ENCODE data around the gene IER5.

IER5 gene

DNA sequence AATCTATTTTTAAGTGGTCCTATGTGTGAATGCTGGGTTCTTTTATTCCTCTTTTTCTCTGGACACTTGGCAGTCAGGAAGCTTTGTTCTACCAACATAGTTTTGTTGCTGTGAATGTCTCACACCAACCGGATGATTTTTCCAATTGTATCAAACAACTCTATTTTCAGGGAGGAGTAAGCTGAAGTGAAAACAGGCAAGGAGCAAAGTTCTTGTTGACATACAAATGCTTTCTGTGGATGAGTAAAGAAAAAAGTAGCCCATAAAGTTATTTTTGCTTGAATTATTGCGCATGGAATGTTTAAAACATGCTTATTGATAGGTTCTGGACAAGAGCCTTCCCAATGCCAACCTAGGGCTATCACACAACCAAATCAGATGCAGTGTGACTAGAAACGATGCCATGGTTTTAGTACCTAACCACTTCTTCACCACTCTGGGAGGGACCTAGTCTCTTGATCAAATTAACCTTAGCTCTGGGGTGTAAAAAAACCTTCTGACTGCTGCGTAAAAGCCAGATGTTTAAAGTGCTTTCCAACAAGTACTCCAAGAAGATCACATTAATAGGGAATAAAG is 4.5 kb downstream of the IER5 start:
- H3K4me1 Mint-ChIP-seq: peaks cover 52% of the 10 kb centered on the region
- H3K36me3 Mint-ChIP-seq (ENCODE audit: insufficient read depth): peaks cover 37% of the 10 kb centered on the region
- H3K27ac Mint-ChIP-seq (ENCODE audit: low read depth): peak overlapping the region; percentile 73
- DNase-seq (ENCODE audit: low spot score in 2 of 2) (no peak), ATAC-seq (replicated peaks; ENCODE audit: extremely low read depth, poor library complexity, severe bottlenecking) (no peak)
- H3K4me3 Mint-ChIP-seq: peak overlapping the region; percentile 12
- no peaks in the 10 kb centered on the region for H3K9me3 Mint-ChIP-seq
- H3K27me3 Mint-ChIP-seq: no peaks in the 10 kb centered on the region

DNA sequence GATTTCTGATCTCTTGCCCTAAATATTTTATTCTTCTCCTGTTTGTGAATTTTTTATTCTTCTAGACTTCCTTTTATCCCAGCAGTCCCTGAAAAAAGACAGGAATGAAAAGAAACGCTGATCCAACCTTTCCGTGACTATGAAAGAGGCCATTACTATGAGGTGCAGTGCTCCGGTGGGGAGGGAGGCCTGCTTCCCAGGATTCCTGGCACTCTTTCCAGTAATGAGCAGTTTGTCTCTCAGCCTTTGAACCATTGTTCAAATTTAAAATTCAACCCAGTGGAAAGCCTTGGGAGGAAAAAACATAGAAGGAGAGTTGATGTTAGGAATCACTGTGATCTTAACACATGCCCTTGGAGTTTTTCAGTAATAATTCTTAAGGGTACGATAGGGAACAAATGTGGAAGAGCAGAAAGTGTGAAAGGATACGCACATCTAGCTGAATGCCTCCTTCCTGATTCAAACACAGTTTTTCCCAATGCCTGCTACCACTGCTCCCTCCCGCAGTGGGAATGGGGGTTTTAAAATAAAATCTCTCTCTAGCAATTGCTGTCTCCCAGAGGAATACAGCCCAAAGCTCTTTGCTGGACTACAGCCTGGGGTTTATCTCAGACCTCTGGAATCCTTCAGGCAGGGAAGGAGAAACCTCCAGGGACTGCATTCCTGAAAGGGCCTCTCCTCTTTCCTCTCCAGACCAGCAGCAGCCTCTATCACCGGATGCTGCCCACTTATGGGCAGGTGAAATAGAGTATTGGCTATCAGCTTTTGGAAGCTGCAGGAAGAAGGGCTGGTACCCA is 6.1 kb downstream of the IER5 start:
- no peak overlapping the region for H3K27ac Mint-ChIP-seq (ENCODE audit: low read depth)
- no peak for ATAC-seq (replicated peaks; ENCODE audit: extremely low read depth, poor library complexity, severe bottlenecking)
- H3K27me3 Mint-ChIP-seq: no peaks in the 10 kb centered on the region
- H3K36me3 Mint-ChIP-seq (ENCODE audit: insufficient read depth): peaks cover 28% of the 10 kb centered on the region
- H3K4me1 Mint-ChIP-seq: peaks cover 44% of the 10 kb centered on the region
- H3K9me3 Mint-ChIP-seq: no peaks in the 10 kb centered on the region
- H3K4me3 Mint-ChIP-seq: no peak overlapping the region
- no peak for DNase-seq (ENCODE audit: low spot score in 2 of 2)

DNA sequence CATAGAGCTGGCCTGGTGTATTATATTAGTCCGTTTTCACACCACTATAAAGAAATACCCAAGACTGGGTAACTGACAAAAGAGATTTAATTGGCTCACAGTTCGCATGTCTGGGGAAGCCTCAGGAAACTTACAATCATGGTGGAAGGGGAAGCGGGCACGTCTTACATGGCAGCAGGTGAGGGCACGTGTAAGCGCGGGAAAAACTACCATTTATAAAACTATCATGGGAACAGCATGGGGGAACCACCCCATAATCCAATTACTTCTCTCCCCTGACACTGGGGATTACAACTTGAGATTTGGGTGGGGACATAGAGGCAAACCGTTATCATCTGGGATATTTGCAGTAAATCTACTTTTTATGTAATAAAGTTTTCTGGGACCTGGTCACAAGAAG is 6.8 kb downstream of the IER5 start:
- peaks cover 22% of the 10 kb centered on the region for H3K36me3 Mint-ChIP-seq (ENCODE audit: insufficient read depth)
- no peak overlapping the region for H3K4me3 Mint-ChIP-seq
- no peak for DNase-seq (ENCODE audit: low spot score in 2 of 2)
- H3K4me1 Mint-ChIP-seq: peaks cover 43% of the 10 kb centered on the region
- ATAC-seq (replicated peaks; ENCODE audit: extremely low read depth, poor library complexity, severe bottlenecking): no peak
- H3K27me3 Mint-ChIP-seq: no peaks in the 10 kb centered on the region
- no peaks in the 10 kb centered on the region for H3K9me3 Mint-ChIP-seq
- H3K27ac Mint-ChIP-seq (ENCODE audit: low read depth): no peak overlapping the region

DNA sequence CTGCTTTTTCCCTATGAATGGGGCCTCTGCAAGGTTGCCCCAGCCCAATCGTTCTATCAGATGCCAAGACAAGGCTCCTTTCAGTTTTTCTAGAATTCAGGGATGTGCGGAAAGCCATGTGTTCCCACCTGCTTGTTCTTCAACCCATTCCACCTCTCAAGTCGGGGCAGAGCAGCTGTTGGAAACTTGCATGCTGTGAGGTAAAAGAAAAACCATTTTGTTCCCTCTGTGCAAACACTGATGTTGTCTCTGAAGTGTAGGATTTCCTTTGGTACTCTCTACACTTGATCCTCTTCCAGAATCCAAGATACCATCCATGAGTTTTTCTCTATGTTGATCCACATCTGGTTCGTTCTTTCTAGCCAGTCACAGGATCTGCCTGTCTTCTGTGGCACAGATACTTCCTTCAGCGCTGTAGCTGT is 7.3 kb downstream of the IER5 start:
- Mint-ChIP-seq H3K4me1 (peaks cover 45% of the 10 kb centered on the region), H3K9me3 (no peaks in the 10 kb centered on the region), H3K27ac (ENCODE audit: low read depth) (no peak overlapping the region), H3K36me3 (ENCODE audit: insufficient read depth) (peaks cover 17% of the 10 kb centered on the region), H3K27me3 (no peaks in the 10 kb centered on the region), H3K4me3 (no peak overlapping the region)
- ATAC-seq (replicated peaks; ENCODE audit: extremely low read depth, poor library complexity, severe bottlenecking) (no peak), DNase-seq (ENCODE audit: low spot score in 2 of 2) (no peak)

DNA sequence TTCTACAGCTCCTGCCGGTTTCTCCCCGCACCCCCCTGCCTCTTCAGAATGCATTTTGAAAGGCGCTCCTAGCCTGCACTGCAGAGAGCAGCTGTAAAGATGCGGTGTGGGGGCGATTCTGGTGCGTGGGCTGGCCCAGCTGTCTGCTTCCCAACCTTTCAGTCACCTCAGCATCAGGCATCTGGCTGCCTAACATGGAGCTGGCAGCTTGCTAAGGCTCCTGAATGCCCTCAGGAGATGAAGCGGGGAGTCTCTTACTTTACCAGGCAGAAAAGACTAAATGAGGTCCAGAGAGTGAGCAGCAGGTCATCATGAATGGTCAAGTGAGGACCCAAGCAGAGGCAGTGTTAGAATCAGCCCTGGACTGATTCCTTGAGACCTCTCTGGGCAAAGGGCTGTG is 8.7 kb downstream of the IER5 start:
- peaks cover 9% of the 10 kb centered on the region for H3K36me3 Mint-ChIP-seq (ENCODE audit: insufficient read depth)
- no peak for ATAC-seq (replicated peaks; ENCODE audit: extremely low read depth, poor library complexity, severe bottlenecking)
- peaks cover 30% of the 10 kb centered on the region for H3K4me1 Mint-ChIP-seq
- no peaks in the 10 kb centered on the region for H3K9me3 Mint-ChIP-seq
- DNase-seq (ENCODE audit: low spot score in 2 of 2): no peak
- no peaks in the 10 kb centered on the region for H3K27me3 Mint-ChIP-seq
- no peak overlapping the region for H3K27ac Mint-ChIP-seq (ENCODE audit: low read depth)
- no peak overlapping the region for H3K4me3 Mint-ChIP-seq

DNA sequence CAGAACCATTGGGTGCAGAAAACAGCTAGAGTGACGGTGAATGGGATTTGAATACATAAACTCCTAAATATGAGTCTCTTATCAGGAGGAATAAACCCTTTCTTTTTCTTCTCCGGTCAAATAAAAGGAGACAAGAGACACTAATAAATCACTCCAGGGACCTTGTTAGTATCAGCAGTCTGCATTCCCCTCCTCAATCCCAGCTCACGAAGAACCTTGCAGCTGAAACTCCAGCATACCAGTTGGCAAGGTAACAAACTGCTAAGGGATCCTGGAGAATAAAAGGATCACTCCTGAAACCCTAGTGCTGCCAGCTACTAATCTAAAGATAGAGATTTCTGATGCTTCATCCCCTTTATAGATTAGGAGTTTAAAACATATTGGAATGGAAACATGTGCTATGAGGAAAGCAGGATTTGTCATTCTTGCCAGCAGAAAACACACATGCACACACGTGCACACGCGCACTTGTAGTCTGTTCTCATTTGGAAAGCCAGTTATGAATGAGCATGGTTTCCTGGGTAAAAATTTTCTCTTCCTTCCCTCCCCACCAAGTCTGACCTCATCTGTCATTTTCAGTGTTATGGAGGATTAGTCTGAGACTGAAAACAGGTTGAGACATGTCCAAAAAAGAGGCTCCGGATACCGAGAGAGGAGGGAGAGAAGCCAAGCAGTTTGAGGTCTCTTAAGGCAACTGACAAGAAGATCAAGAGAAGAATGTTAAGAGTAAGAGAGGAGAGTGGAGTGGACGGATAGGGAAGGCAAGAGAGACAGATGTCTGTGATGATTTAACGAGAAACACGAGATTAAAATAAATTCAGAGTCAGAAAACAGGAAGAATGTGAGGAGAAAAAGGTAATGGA is 10.9 kb downstream of the IER5 start:
- Mint-ChIP-seq H3K9me3 (no peaks in the 10 kb centered on the region), H3K27ac (ENCODE audit: low read depth) (no peak overlapping the region), H3K4me3 (no peak overlapping the region), H3K36me3 (ENCODE audit: insufficient read depth) (no peaks in the 10 kb centered on the region), H3K27me3 (no peaks in the 10 kb centered on the region), H3K4me1 (peaks cover 20% of the 10 kb centered on the region)
- ATAC-seq (replicated peaks; ENCODE audit: extremely low read depth, poor library complexity, severe bottlenecking): peak; percentile 28
- DNase-seq (ENCODE audit: low spot score in 2 of 2): no peak

DNA sequence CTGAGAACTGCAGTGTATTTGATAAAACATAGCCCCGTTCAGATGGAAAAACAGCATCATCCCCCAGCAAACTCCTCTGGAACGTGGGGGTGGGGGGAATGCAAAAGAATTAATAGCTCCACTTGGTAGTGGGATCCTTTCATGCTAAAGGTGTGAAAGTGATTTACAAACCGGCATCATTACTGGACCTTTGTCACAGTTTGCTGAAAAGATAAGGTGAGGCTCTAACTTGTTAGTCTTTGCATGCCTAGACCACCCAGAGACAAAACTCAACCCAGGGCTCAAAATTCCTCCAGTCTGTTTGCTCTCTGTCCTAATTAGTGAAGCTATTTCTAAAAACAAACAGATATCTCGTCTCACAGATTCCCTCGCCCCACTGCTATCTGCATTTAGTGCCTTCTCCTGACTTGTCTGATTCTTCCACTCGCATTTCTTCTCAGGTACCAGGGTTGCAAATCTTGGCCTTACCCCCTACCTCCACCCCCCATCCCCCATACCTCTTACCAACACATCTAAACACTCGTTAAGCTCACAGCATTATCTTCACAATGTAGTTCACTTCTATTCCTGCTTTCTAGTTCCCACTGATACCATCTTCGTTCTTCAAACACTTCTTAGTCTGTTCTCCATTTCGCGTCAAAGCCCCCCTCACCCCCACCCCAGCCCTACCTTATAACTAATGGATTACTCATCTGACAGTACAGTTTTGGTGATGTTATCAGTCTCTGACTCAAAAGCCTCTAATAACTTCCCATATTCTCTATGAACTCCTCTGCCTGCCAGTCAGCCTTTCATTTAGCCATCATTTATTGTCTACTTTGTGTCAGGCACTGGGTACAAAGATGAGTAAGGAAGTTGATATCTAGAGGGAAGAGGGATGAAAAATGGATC is 11.8 kb downstream of the IER5 start:
- DNase-seq (ENCODE audit: low spot score in 2 of 2) (no peak), ATAC-seq (replicated peaks; ENCODE audit: extremely low read depth, poor library complexity, severe bottlenecking) (no peak)
- Mint-ChIP-seq H3K4me3 (no peak overlapping the region), H3K36me3 (ENCODE audit: insufficient read depth) (peaks cover 3% of the 10 kb centered on the region), H3K9me3 (no peaks in the 10 kb centered on the region), H3K27me3 (no peaks in the 10 kb centered on the region), H3K27ac (ENCODE audit: low read depth) (no peak overlapping the region), H3K4me1 (peaks cover 18% of the 10 kb centered on the region)

DNA sequence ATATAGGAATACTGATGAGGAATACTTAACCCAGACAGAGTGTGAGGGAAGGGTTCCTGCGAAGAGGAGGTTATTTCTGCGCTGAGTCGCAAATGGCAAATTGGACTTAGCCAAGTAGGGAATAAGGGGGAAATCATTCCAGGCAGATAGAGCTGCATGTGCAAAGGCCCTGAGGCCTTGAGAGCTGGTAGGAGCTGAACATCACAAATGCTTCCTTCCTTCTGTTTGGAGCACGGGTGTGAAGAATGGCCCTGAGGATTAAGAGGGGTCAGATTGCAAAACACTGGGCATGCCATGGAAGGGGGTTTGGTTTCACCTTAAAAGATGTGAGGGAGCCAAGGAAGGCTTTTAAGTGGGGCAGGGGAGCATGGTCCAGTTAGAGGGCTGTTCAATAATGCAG is 12.4 kb downstream of the IER5 start:
- ATAC-seq (replicated peaks; ENCODE audit: extremely low read depth, poor library complexity, severe bottlenecking) (no peak), DNase-seq (ENCODE audit: low spot score in 2 of 2) (no peak)
- Mint-ChIP-seq H3K9me3 (no peaks in the 10 kb centered on the region), H3K36me3 (ENCODE audit: insufficient read depth) (peaks cover 6% of the 10 kb centered on the region), H3K27me3 (no peaks in the 10 kb centered on the region), H3K4me3 (no peak overlapping the region), H3K4me1 (peaks cover 23% of the 10 kb centered on the region), H3K27ac (ENCODE audit: low read depth) (no peak overlapping the region)

DNA sequence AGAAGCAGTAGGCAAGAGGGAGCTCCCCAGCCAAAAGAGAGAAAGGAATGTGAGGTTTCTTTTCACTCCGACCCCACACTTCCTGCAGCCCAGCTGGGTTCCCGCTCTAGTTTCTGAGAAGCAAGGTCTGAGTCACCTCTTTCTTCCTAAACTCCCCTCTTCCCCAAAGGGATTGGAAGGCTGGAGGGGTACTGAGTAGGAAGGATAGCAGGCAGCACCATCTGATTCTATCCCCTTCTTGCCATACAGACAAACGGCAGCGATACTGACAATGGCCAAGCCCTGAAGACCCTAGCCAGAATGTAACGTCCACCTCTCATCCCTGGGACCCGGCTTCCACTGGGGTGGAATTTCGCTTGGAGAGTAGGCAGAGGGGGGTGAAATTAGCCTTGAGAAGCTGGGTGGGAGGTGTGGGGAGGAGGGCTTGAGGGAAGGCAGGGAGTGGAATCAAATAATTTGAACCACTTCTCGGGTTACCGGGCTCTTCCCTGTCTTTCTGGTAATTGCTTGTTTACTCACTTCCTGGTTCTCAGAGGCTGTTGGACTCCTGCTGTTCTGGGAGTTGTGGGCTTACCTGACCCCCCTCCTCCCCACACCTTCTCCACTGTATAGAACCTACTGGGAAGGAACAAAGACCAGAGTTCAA is 13.2 kb downstream of the IER5 start:
- H3K4me1 Mint-ChIP-seq: peaks cover 27% of the 10 kb centered on the region
- H3K9me3 Mint-ChIP-seq: no peaks in the 10 kb centered on the region
- no peak for ATAC-seq (replicated peaks; ENCODE audit: extremely low read depth, poor library complexity, severe bottlenecking)
- no peak overlapping the region for H3K27ac Mint-ChIP-seq (ENCODE audit: low read depth)
- no peak overlapping the region for H3K4me3 Mint-ChIP-seq
- H3K36me3 Mint-ChIP-seq (ENCODE audit: insufficient read depth): peaks cover 9% of the 10 kb centered on the region
- DNase-seq (ENCODE audit: low spot score in 2 of 2): no peak
- no peaks in the 10 kb centered on the region for H3K27me3 Mint-ChIP-seq

DNA sequence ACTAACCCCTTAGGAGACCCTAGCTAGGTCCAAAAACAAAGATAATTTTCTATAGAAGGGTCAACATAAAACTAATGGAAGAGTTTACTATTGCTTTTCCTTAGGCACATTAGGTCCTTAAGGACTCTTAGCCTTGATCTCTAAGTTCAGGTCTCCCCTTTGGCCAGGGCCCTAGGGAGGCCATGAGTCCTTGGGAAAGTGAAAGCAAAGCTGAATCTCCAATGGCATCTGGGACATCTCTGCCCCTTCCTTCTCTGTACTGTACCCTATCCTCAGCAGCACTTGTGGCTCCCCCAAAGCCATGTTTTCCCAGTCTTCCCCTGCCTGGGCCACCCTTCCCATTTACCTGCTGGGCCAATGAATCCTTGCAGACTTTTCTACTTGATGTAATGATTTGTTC is 14.3 kb downstream of the IER5 start:
- Mint-ChIP-seq H3K27ac (ENCODE audit: low read depth) (no peak overlapping the region), H3K4me3 (no peak overlapping the region), H3K9me3 (no peaks in the 10 kb centered on the region), H3K36me3 (ENCODE audit: insufficient read depth) (peaks cover 9% of the 10 kb centered on the region), H3K27me3 (no peaks in the 10 kb centered on the region), H3K4me1 (peaks cover 27% of the 10 kb centered on the region)
- DNase-seq (ENCODE audit: low spot score in 2 of 2) (no peak), ATAC-seq (replicated peaks; ENCODE audit: extremely low read depth, poor library complexity, severe bottlenecking) (no peak)

DNA sequence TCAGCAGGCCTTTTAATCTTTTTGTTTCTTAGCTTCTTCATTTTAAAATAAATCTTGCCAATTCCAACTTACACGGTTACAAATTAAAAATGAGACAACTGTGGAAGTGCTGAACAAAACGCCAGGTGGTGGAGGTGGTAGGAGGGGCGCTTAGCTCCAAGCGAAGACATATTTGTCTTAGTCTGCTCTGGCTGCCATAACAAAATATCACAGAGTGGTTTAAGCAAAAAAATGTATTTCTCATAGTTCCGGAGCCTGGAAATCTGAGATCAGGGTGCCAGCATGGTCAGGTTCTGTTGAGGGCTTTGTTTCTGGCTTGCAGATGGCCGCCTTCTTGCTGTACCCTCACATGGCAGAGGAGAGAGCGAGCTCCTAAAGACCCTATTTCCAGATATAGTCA is 14.9 kb downstream of the IER5 start:
- Mint-ChIP-seq H3K4me3 (no peak overlapping the region), H3K9me3 (no peaks in the 10 kb centered on the region), H3K27me3 (no peaks in the 10 kb centered on the region), H3K36me3 (ENCODE audit: insufficient read depth) (peaks cover 9% of the 10 kb centered on the region), H3K27ac (ENCODE audit: low read depth) (no peak overlapping the region), H3K4me1 (peaks cover 28% of the 10 kb centered on the region)
- ATAC-seq (replicated peaks; ENCODE audit: extremely low read depth, poor library complexity, severe bottlenecking) (no peak), DNase-seq (ENCODE audit: low spot score in 2 of 2) (no peak)

All from central memory CD8-positive, alpha-beta T cell (primary cell).